Left kidney (tissue), 2 donors: Measurements from ENCODE around the gene TMED6. TPM values are rescaled to one million over a fixed set of nuclear protein-coding genes. Genes with fewer than 3 reads are reported as not detected.
A peak's percentile ranks its signal among the peaks of the same experiment; 100 is the strongest.

ENCODE experiments used
- DNase-seq: peaks from one replicate; pipeline ENCODE4 v3.0.0-alpha.2; 2013
- polyA plus RNA-seq: library from polyadenylated mRNA; unstranded; fragments of 120-200 nt; gene quantifications from one replicate; pipeline ENCODE4 v1.2.1, GENCODE V29; 2013; ENCODE audit not compliant: insufficient read length

The TMED6 gene
- polyA plus RNA-seq, 1 donor, result 2.6 TPM

GRCh38 chr16:69324013-69324531, 27.5 kb downstream of the TMED6 start:
- DNase-seq, result no peak

GRCh38 chr16:69323415-69323814, 28.2 kb downstream of the TMED6 start:
- DNase-seq, result no peak

GRCh38 chr16:69322343-69322742, 29.2 kb downstream of the TMED6 start:
- no peak for DNase-seq

- no peak for DNase-seq
These were observed 30.5 kb downstream of the TMED6 start for GRCh38 chr16:69321080-69321479.

- no peak for DNase-seq
These were observed 30.9 kb downstream of the TMED6 start for GRCh38 chr16:69320740-69321073.

- no peak for DNase-seq
These were observed 31.5 kb downstream of the TMED6 start for GRCh38 chr16:69319826-69320739.

GRCh38 chr16:69319381-69319780, 32.2 kb downstream of the TMED6 start:
- DNase-seq, result no peak

GRCh38 chr16:69318911-69319289, 32.7 kb downstream of the TMED6 start:
- no peak for DNase-seq

- DNase-seq, result no peak
These were observed 33.2 kb downstream of the TMED6 start for GRCh38 chr16:69318177-69318910.

GRCh38 chr16:69316595-69317034, 35.0 kb downstream of the TMED6 start:
- DNase-seq, result no peak

GRCh38 chr16:69315486-69316311, 35.9 kb downstream of the TMED6 start:
- no peak for DNase-seq

GRCh38 chr16:69314534-69314933, 37.1 kb downstream of the TMED6 start:
- no peak for DNase-seq

- DNase-seq, result no peak
These were observed 38.1 kb downstream of the TMED6 start for GRCh38 chr16:69313469-69313868.

GRCh38 chr16:69311533-69312387, 39.8 kb downstream of the TMED6 start:
- DNase-seq, result peak; percentile 18

- peak; percentile 96 for DNase-seq
These were observed 40.7 kb downstream of the TMED6 start, which contains the start of gene VPS4A for GRCh38 chr16:69310653-69311532. VPS4A (plus strand) TSS chr16:69311350; CDS start chr16:69311512, 162 bp downstream.

GRCh38 chr16:69309316-69309715, 42.3 kb downstream of the TMED6 start:
- DNase-seq, result no peak

GRCh38 chr16:69307856-69308255, 43.7 kb downstream of the TMED6 start:
- DNase-seq, result no peak

- no peak for DNase-seq
These were observed 44.5 kb downstream of the TMED6 start for GRCh38 chr16:69307091-69307490.

- no peak for DNase-seq
These were observed 45.6 kb downstream of the TMED6 start for GRCh38 chr16:69306031-69306430.

- DNase-seq, result no peak
These were observed 49.3 kb downstream of the TMED6 start for GRCh38 chr16:69302301-69302700.
